ENCODE results near the gene LCTL.

The LCTL gene

DNA sequence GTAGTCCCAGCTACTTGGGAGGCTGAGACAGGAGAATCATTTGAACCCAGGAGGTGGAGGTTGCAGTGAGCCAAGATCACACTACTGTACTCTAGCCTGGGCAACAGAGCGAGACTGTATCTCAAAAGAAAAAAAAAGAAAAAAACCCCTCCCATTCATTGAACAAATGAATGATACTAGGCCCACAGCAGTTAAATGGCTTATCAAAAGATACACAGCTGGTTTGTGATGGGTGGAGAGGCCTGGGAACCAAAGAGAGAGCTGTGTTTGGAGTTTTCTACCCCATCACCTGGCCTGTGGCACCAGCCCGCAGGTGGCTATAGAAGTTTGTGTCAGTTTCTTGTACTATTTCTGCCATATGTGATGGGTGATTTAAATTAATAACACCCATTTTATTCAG lies 43.1 kb upstream of the LCTL start:
- Histone ChIP-seq H3K27me3 (ENCODE audit: insufficient read depth, low read length) (0 out of 2 replicates have a peak, but pooled peaks cover 5% of the 10 kb centered on the region), H3K36me3 (ENCODE audit: insufficient read depth, low read length) (no peaks in the 10 kb centered on the region), H3K9ac (ENCODE audit: low read length) (no peak overlapping the region), H3K9me2 (ENCODE audit: low read depth, low read length) (no peaks in the 10 kb centered on the region), H4K20me1 (ENCODE audit: insufficient read depth, low read length) (no peaks in the 10 kb centered on the region), H2AFZ (ENCODE audit: low read length) (no peak overlapping the region), H3F3A (ENCODE audit: insufficient read depth, low read length) (no peaks in the 10 kb centered on the region), H3K27ac (ENCODE audit: low read depth, low read length, poor library complexity, severe bottlenecking) (no peak overlapping the region), H3K9me3 (ENCODE audit: low read length) (no peaks in the 10 kb centered on the region), H3K79me2 (ENCODE audit: insufficient read depth, low read length) (no peaks in the 10 kb centered on the region), H3K4me1 (ENCODE audit: insufficient read depth, low read length, severe bottlenecking) (peaks cover 5% of the 10 kb centered on the region), H3K4me3 (ENCODE audit: low read depth, low read length, poor library complexity, severe bottlenecking) (no peak overlapping the region), H3K4me2 (ENCODE audit: low read length) (no peak overlapping the region)
- TF ChIP-seq, protein P1, sequence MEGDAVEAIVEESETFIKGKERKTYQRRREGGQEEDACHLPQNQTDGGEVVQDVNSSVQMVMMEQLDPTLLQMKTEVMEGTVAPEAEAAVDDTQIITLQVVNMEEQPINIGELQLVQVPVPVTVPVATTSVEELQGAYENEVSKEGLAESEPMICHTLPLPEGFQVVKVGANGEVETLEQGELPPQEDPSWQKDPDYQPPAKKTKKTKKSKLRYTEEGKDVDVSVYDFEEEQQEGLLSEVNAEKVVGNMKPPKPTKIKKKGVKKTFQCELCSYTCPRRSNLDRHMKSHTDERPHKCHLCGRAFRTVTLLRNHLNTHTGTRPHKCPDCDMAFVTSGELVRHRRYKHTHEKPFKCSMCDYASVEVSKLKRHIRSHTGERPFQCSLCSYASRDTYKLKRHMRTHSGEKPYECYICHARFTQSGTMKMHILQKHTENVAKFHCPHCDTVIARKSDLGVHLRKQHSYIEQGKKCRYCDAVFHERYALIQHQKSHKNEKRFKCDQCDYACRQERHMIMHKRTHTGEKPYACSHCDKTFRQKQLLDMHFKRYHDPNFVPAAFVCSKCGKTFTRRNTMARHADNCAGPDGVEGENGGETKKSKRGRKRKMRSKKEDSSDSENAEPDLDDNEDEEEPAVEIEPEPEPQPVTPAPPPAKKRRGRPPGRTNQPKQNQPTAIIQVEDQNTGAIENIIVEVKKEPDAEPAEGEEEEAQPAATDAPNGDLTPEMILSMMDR (IDR thresholded peaks at IDR 0.05; ENCODE audit: low read length): no peak
- no peak for TF ChIP-seq EZH2 (IDR thresholded peaks at IDR 0.05; ENCODE audit: borderline replicate concordance, low read length)

DNA sequence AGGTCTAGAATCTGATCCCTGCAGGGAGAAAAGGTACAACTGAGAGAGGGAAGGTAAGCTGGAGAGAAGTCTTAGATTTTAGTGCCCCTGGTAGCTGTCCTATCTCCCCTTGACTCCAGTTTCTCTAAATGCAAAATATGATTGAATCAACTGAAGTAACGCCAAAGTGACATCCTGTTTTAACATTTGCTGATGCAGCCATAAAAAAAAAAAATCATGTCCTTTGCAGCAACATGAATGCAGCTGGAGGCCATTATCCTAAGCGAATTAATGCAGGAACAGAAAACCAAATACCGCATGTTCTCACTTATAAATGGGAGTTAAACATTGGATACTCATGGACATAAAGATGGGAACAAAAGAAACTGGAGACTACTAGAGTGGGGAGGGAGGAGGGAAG lies 42.4 kb upstream of the LCTL start:
- Histone ChIP-seq H3F3A (ENCODE audit: insufficient read depth, low read length) (no peaks in the 10 kb centered on the region), H3K9me2 (ENCODE audit: low read depth, low read length) (no peaks in the 10 kb centered on the region), H3K4me3 (ENCODE audit: low read depth, low read length, poor library complexity, severe bottlenecking) (no peak overlapping the region), H3K4me1 (ENCODE audit: insufficient read depth, low read length, severe bottlenecking) (no peaks in the 10 kb centered on the region), H4K20me1 (ENCODE audit: insufficient read depth, low read length) (no peaks in the 10 kb centered on the region), H3K27ac (ENCODE audit: low read depth, low read length, poor library complexity, severe bottlenecking) (no peak overlapping the region), H3K9ac (ENCODE audit: low read length) (no peak overlapping the region), H3K9me3 (ENCODE audit: low read length) (no peaks in the 10 kb centered on the region), H3K36me3 (ENCODE audit: insufficient read depth, low read length) (no peaks in the 10 kb centered on the region), H3K79me2 (ENCODE audit: insufficient read depth, low read length) (no peaks in the 10 kb centered on the region), H3K4me2 (ENCODE audit: low read length) (no peak overlapping the region), H2AFZ (ENCODE audit: low read length) (no peak overlapping the region), H3K27me3 (ENCODE audit: insufficient read depth, low read length) (0 out of 2 replicates have a peak, but pooled peaks cover 5% of the 10 kb centered on the region)
- TF ChIP-seq, protein P1 (IDR thresholded peaks at IDR 0.05; ENCODE audit: low read length): no peak
- no peak for TF ChIP-seq EZH2 (IDR thresholded peaks at IDR 0.05; ENCODE audit: borderline replicate concordance, low read length)

DNA sequence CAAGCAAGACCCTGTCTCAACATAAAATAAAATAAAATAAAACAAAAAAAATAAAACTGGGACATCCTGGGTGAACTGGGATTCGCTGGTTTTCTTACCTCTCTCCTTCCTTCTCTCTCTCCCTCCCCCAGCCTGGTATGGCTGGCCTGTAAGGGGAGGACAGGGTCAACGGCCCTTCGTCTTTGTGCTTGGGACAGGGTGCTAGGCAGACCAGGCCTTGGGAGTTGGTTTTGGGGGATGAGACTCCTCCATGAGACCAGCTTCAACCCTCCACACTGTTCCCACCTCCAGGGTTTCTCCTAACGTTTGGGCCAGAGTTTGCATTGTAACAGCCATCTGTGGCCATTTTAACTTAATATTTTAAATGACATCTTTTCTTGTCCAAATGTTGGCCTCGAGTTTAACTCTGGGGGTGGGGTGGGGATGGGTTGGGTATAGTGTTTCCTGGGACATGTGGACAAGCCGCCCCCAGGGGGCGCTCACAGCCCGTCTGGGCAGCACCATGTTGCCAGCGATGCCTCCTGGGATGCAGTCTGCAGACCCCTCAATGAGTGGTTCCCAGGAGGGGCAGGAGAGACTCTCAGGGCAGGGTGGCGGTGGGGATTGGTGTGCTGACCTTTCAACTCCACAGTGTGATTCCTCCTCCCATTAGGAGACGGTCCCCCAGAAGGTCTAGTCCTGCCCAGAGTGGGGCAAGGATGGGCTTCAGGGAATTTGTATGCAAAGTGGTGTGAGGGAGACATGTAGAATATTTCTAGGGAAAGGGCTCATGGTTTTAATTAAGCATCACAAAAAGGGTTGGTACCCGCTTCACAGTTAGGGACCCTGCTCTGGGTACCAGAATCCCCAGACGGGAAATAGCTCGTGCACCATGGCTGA lies 37.7 kb upstream of the LCTL start:
- H4K20me1 ChIP-seq (ENCODE audit: insufficient read depth, low read length): no peaks in the 10 kb centered on the region
- no peaks in the 10 kb centered on the region for H3K4me1 ChIP-seq (ENCODE audit: insufficient read depth, low read length, severe bottlenecking)
- TF ChIP-seq EZH2 (IDR thresholded peaks at IDR 0.05; ENCODE audit: borderline replicate concordance, low read length): no peak
- TF ChIP-seq, protein P1 (IDR thresholded peaks at IDR 0.05; ENCODE audit: low read length): peak; percentile 89
- no peaks in the 10 kb centered on the region for H3K36me3 ChIP-seq (ENCODE audit: insufficient read depth, low read length)
- H3F3A ChIP-seq (ENCODE audit: insufficient read depth, low read length): no peaks in the 10 kb centered on the region
- no peaks in the 10 kb centered on the region for H3K9me3 ChIP-seq (ENCODE audit: low read length)
- no peak overlapping the region for H3K27ac ChIP-seq (ENCODE audit: low read depth, low read length, poor library complexity, severe bottlenecking)
- H3K79me2 ChIP-seq (ENCODE audit: insufficient read depth, low read length): no peaks in the 10 kb centered on the region
- no peaks in the 10 kb centered on the region for H3K9me2 ChIP-seq (ENCODE audit: low read depth, low read length)
- no peak overlapping the region for H3K4me3 ChIP-seq (ENCODE audit: low read depth, low read length, poor library complexity, severe bottlenecking)
- H3K27me3 ChIP-seq (ENCODE audit: insufficient read depth, low read length): 0 out of 2 replicates have a peak, but pooled peaks cover 5% of the 10 kb centered on the region
- H3K4me2 ChIP-seq (ENCODE audit: low read length): no peak overlapping the region
- H3K9ac ChIP-seq (ENCODE audit: low read length): no peak overlapping the region
- no peak overlapping the region for H2AFZ ChIP-seq (ENCODE audit: low read length)

Data from OCI-LY1 (cell line).